ENCODE results near the gene GSK3B.

GSK3B gene

DNA sequence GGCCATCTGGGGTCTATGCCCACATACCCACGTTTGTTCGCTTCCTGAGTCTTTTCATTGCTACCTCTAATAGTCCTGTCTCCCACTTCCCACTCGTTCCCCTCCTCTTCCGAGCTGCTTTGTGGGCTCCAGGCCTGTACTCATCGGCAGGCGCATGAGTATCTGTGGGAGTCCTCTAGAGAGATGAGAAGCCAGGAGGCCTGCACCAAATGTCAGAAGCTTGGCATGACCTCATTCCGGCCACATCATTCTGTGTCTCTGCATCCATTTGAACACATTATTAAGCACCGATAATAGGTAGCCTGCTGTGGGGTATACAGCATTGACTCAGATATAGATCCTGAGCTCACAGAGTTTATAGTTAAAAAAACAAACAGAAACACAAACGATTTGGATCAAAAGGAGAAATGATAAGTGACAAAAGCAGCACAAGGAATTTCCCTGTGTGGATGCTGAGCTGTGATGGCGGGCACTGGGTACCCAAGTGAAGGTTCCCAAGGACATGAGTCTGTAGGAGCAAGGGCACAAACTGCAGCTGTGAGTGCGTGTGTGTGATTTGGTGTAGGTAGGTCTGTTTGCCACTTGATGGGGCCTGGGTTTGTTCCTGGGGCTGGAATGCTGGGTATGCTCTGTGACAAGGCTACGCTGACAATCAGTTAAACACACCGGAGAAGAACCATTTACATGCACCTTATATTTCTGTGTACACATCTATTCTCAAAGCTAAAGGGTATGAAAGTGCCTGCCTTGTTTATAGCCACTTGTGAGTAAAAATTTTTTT, 276.5 kb downstream of the GSK3B start:
- no peak for DNase-seq (ENCODE audit: low read depth)

DNA sequence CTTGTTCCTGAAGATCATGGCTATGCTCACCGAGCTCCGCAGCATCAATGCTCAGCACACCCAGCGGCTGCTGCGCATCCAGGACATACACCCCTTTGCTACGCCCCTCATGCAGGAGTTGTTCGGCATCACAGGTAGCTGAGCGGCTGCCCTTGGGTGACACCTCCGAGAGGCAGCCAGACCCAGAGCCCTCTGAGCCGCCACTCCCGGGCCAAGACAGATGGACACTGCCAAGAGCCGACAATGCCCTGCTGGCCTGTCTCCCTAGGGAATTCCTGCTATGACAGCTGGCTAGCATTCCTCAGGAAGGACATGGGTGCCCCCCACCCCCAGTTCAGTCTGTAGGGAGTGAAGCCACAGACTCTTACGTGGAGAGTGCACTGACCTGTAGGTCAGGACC, 277.2 kb downstream of the GSK3B start:
- no peak for DNase-seq (ENCODE audit: low read depth)

DNA sequence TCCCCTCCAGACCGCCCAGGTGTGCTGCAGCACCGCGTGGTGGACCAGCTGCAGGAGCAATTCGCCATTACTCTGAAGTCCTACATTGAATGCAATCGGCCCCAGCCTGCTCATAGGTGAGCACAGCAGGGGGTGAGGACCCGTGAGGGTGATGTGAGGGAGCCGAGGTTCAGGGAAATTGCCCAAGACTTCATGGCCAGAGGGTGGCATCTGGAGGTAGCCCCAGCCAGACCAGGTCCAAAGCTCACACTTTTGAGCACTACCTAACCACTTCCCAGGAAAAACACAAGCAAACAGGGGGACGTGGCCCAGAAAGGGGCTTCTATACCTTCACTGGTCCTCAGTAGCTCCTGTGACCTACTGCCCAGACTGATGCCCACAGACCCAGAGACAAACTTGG, 278.5 kb downstream of the GSK3B start:
- no peak for DNase-seq (ENCODE audit: low read depth)

DNA sequence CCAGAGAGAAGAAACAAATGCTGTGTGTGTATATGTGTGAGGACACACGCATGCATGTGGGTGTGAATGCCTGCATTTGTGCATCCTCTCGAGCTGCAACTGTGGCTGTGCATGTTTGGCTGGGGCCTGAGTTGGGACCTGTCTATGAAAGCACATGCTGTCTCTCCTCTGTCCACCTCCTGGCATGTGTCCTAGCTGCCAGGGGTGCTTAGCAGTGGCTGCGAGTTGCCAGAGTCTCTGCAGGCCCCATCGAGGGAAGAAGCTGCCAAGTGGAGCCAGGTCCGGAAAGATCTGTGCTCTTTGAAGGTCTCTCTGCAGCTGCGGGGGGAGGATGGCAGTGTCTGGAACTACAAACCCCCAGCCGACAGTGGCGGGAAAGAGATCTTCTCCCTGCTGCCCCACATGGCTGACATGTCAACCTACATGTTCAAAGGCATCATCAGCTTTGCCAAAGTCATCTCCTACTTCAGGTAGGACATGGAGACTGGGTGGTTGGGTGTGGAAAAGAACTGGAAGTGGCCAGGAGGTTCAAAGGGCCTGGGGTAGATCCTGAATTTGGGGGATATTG, 281.7 kb downstream of the GSK3B start:
- DNase-seq (ENCODE audit: low read depth), result no peak

DNA sequence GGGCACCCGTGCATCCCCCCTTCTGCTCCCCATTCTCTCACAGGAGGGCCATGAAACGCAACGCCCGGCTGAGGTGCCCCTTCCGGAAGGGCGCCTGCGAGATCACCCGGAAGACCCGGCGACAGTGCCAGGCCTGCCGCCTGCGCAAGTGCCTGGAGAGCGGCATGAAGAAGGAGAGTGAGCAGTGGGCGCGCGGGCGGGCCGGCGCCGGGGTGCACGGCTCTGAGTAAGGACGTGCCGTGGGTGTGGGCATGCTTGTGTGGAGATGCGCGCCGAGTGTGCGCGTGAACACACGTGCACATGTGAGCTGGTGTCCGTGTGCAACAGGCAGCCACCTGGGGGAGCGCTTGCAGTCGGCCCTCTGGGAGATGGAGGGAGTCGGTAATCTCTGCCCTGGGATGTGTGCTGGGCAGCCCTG, 284.2 kb downstream of the GSK3B start:
- DNase-seq (ENCODE audit: low read depth), result peak; percentile 49

DNA sequence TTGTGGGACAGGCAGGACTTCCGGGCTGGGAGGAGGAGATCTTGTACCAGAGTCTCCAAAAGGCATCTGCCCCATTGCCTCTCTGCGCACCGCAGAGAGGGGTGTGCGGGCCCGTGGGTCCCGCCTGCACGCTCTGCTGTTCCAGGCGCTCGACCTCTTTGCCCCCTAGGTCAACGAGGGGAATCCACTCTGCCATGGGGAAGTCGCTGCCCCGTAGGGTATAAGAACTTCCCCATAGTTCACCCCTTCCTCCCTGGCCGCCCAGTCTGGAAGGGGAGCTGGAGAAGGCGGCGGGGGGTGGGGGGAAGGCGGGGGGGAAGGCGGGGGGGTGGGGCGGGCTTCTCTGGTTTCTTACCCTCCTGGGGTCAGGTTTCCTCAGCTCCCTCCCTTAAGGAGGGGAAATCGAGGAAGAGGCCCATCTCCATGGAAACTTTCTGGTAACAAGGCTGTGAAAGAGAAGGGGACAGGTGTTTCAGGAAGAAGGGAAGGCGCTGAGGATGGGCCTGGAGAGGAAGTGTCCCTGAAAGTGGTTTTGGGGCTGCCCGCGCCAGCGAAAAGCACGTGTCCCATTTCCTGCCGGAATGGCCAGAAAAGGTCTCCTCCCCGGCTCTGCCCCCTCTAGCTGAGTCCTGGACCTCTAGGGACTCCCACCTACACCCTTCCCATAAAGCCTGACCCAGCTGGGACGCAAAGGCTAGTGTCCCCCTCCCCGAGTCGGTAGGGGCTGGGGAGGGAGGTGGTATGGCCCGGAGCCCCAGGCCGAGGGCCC, 284.8 kb downstream of the GSK3B start:
- no peak for DNase-seq (ENCODE audit: low read depth)

DNA sequence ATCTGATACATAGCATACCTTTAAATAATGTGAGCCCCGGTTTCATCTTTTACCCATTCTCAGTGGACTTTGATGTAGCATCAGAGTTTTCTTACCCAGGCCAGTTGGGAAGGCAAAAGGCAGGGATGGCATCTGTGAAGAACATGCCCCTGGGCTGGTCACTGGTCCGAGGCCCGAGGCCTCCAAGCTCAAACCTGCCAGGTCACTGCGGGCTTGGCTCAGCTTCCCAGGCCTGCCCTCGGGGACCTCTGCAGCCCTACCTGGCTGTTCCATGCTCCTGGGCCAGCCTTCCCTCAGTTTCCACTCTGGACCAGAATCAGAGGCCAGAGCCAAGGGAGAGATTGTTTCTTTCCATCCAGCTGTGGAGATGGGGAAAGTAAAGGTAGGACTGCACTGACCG, 285.4 kb downstream of the GSK3B start:
- DNase-seq (ENCODE audit: low read depth), result no peak

DNA sequence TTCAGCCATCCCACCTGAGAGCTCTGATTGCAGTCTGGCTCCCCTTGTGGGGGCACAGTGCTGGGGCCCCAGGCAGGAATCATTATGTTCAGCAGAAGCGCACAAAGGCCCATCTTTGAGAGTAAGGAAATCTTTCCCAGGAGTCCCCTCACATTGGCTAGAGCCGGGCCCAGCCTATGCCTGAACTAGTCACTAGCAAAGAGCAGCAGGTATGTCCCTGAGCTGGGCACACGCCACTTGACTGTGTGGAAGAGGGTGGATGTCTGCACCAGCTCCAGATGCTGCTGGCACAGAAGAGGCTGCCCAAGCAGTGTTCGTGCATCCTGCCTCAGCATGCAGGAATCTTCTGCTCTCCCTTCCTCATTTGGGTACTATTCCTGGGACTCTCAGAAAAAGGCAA, 286.0 kb downstream of the GSK3B start:
- no peak for DNase-seq (ENCODE audit: low read depth)

DNA sequence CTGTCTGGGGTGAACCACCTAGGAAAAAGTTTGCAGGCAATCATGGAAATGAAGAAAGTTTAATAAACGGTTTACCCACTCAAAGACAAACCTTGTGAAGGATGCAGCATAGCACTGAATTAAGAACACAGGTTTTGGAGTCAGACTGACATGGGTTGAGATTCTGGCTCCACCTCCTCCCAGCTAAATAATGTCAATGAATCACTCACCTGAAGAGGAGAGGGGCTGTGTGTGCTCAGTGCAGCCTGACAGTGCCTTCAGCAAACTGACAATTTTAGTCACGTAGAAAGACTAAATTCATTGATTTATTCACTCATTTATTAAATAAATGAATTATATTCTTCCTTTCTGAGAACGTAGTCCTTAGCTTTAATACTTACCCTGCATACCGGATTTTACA, 293.4 kb downstream of the GSK3B start:
- DNase-seq (ENCODE audit: low read depth), result no peak

DNA sequence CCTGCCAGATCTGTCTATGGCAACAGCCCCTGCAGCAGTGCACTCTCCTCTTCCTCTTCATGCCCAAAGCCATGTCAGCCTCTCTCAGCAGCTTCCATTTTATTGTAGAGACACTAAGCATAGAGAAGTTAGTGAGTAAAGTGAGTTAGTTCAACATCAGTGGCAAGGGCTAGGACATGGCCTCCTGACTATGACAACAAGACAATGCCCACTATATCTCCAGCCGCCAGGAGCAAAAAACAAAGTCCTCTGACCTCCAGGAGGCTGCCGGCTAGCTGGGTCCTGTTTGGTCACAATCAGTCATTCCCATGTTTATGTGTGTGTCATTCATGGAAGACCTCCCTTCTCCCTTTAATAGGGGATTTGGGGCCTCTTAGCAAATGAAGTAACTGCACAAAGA, 297.5 kb downstream of the GSK3B start:
- DNase-seq (ENCODE audit: low read depth), result no peak

DNA sequence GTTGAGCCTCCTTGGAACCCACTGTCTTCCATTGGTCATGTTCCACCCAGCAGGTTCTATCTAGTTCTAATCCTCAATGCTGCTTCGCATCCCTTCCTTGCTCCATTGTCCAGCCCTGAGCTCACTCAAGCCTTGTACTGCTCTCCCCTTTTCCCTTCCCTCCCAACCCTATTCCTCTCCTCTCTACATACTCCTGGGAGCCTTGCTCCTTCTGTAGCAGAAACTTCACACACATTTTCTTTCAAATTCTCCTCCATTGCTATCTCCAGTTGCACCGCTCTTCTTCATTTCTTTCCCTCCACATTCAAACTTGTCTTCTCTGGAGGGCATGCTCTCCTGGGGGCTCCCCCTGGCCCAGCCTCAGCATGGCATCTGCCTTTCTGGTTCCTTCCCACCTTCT, 297.9 kb downstream of the GSK3B start:
- no peak for DNase-seq (ENCODE audit: low read depth)

DNA sequence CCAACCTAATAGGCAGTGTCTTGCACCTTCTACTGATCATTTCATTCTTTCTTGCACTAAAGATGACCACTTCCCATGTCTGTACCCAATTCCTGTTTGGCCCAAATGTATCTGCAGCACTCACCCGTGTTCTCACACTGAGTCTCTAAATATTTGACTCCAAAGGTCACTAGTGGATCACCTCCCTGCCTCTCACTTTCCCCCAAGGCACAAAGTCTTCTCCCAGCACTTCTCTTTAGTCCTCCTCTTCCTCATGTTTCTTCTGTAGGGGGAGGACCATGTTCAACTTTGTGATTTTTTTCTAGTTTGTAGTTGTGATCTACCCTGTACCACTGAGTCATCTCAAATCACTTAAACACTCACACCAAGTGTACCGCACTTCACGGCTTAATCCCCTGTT, 298.4 kb downstream of the GSK3B start:
- DNase-seq (ENCODE audit: low read depth), result no peak

DNA sequence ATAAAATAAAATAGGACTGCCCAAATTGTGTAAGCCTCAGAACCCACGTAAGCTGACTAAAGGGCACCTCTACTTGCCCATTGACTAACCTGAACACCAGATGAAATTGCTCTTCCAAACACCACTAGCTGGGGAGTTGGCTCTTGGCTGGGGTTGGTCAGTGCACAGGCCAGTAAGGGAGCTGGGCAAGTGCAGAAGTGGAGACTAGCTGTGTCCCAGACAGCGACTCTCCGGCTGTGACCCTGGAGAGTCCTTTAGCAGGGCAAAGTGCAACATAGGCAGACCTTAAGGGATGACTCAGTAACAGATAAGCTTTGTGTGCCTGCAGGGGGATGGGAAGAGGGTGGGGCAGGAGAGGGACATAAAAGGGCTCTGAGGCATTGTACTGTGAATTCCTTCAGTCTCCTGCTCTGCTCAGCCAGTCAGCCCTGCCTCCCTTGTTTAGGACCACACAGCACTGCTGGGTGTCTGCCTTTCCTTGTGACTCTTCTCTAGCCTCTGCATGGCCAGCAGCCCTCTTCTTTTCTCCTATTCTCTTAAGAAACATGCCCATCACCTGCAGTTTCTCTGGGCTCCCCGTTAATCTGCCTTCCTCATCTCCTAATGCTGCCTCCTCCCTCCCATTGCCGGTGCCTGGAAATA, 299.2 kb downstream of the GSK3B start:
- DNase-seq (ENCODE audit: low read depth), result no peak

DNA sequence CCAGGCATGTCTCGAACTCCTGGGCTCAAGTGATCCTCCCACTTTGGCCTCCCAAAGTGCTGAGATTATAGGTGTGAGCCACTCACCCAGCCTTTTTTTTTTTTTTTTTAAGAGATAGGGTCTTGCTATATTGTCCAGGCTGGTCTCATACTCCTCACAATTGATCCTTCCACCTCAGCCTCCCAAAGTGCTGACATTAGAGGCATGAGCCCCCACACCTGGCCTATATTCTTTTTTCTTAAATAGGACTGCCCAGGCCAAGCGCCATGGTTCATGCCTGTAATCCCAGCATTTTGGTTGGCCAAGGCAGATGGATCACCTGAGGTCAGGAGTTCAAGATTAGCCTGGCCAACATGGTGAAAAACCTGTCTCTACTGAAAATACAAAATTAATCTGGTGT, 299.8 kb downstream of the GSK3B start:
- no peak for DNase-seq (ENCODE audit: low read depth)

DNA sequence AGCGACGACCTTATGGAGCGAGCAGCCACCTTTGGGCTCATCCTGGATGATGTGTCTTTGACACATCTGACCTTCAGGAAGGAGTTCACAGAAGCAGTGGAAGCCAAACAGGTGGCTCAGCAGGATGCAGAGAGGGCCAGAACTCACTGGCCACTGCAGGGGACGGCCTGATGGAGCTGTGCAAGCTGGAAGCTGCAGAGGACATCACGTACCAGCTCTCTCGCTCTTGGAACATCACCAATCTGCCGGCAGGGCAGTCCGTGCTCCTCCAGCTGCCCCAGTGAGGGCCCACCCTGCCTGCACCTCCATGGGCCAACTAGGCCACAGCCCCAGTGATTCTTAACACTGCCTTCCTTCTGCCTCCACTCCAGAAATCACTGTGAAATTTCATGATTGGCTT, 302.0 kb downstream of the GSK3B start:
- no peak for DNase-seq (ENCODE audit: low read depth)

DNA sequence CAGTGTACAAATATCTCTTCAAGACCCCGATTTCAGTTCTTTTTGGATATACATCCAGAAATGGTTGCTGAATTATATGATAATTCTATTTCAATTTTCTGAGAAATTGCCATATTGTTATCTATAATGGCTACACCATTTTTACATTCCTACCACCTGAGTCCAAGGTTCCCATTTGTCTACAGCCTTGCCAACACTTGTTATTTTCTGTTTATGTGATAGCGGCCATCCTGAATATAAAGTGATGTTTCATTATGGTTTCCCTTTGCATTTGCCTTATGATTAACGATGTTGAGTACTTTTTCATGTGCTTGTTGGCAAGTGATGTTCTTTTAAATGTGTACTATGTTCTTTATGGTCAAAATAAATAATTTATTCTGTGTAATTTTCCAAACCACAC, 303.9 kb downstream of the GSK3B start:
- no peak for DNase-seq (ENCODE audit: low read depth)

DNA sequence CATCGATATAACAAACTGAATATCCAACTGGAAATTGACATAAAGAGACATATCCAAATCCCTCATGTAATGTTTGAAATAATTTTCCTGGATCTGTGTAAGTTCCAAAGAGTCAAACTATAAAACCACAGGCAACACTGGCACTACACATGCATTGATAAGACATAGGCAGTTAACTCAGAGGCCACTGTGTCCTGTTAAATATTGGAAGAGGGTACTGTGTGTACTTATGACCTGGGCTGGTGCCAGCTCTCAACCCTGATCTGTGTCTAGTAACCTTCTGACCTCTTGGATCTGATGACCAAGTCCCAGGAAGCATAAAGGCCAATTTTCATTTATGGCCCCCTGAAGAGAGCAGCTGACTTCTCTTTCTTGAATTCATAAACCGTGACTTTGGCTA, 307.8 kb downstream of the GSK3B start:
- no peak for DNase-seq (ENCODE audit: low read depth)

DNA sequence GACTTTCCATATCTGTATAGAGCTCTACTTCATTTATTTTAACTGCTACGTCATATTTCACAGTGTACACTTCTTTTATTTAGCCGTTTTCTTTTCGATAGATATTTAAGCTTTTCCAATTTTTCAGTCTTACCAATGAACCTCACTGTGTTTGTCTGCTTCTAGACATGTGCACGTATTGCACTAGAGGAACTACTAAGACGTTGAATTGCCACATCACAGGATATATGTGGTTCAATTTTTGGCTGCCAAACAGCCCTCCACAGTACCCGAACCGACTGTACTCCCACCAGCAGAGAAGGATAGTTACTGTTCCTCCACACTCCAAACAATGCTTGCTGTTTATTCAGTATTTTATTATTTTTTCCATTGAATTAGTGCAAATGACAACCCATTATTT, 310.4 kb downstream of the GSK3B start:
- DNase-seq (ENCODE audit: low read depth), result no peak

DNA sequence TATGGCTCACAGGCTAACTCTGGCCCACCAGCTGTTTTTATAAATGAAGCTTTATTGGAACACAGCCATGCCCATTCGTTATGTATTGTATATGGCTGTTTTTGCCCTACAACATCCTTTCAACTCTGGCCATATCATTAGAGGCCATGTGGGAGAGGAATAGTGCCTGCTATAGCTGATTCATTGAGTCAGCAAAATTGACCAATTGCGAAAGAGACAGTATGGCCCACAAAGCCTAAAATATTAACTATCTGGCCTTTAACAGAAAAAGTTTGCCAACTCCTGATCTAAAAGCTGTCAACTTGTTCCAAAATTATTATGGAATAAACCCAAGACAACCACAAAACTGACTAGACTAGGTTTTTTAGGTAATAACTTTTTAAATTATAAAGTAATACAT, 311.0 kb downstream of the GSK3B start:
- no peak for DNase-seq (ENCODE audit: low read depth)

DNA sequence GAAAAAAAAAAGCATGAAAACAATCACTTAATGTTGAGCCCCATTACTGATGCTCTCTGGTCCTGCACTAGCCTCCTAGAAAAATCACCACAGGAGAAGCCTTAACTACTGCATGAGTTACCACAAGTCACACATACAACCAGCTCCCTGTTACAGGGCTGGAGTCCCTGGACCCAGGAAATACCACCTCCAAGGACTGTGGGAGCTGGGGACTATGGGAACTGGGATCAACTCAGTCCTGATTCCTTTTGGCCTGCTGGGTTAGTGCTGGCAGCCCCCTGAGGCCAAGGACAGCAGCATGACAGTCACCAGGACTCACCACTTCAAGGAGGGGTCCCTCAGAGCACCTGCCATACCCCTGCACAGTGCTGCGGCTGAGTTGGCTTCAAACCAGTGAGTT, 311.8 kb downstream of the GSK3B start:
- DNase-seq (ENCODE audit: low read depth), result no peak

DNA sequence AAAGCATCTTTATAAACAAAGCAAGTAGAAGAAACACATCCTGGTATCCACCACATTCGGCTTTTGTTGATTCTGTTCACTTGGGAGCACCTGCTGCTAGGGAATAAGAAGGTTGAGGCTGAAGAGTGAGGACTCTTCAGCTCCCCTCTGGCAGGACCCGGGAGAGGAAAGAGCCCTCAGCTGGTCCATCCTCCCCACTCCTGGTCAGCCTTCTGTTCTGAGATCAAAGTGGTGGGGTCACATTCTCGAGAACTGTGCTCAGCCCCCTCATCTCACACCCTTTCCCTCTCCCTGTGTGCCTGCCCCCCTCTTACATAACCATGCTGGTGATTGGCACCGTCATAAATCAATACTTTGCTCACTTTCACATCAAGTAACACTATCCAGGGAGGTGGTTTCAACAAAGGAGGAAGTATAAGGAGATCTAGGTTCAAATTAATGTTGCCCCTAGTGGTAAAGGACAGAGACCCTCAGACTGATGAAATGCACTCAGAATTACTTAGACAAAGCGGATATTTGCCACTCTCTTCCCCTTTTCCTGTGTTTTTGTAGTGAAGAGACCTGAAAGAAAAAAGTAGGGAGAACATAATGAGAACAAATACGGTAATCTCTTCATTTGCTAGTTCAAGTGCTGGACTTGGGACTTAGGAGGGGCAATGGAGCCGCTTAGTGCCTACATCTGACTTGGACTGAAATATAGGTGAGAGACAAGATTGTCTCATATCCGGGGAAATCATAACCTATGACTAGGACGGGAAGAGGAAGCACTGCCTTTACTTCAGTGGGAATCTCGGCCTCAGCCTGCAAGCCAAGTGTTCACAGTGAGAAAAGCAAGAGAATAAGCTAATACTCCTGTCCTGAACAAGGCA, 312.7 kb downstream of the GSK3B start, which contains the start of gene NR1I2:
Gene NR1I2 (plus strand): TSS at position 772 of the 869 bp plus-strand sequence.
- no peak for DNase-seq (ENCODE audit: low read depth)
